Liver (tissue), 9 donors: ENCODE measurements around the gene FBXO2. TPM values are rescaled to one million over a fixed set of nuclear protein-coding genes. Genes with fewer than 3 reads are reported as not detected.

ENCODE experiments used
- DNase-seq: peaks from one replicate; pipeline ENCODE4 v3.0.0-alpha.2; 2017; ENCODE audit warnings: low spot score
- H3K27ac ChIP-seq, 2 donors: one replicate each; pipeline ENCODE4 v1.7.0; 2013; ENCODE audit warnings: inconsistent platforms in 2 of 2, low read length in 2 of 2, control low read depth in 1 of 2, low read depth in 1 of 2, mild to moderate bottlenecking in 1 of 2
- H3K27me3 ChIP-seq, 4 donors: one replicate each; pipeline versions ENCODE4 v1.6.1 to v1.7.0; 2013; ENCODE audit warnings: low read length in 3 of 4, inconsistent platforms in 1 of 4, mild to moderate bottlenecking in 1 of 4, moderate library complexity in 1 of 4; ENCODE audit not compliant: control insufficient read depth in 4 of 4, insufficient read depth in 4 of 4
- H3K36me3 ChIP-seq, 4 donors: one replicate each; pipeline versions ENCODE4 v1.6.1 to v1.7.0; 2013; ENCODE audit warnings: low read length in 3 of 4, mild to moderate bottlenecking in 3 of 4, low read depth in 1 of 4, moderate library complexity in 1 of 4; ENCODE audit not compliant: control insufficient read depth in 4 of 4, insufficient read depth in 3 of 4
- H3K4me1 ChIP-seq, 4 donors: one replicate each; pipeline versions ENCODE4 v1.6.1 to v1.7.0; 2013; ENCODE audit warnings: low read length in 3 of 4, mild to moderate bottlenecking in 3 of 4, moderate library complexity in 1 of 4; ENCODE audit not compliant: control insufficient read depth in 4 of 4, insufficient read depth in 4 of 4
- H3K4me3 ChIP-seq, 3 donors: one replicate each; pipeline versions ENCODE4 v1.6.1 to v1.7.0; 2013; ENCODE audit warnings: low read length in 3 of 3, control low read depth in 1 of 3, low read depth in 1 of 3, mild to moderate bottlenecking in 1 of 3
- H3K9ac ChIP-seq, 2 donors: one replicate each; pipeline ENCODE4 v1.7.0; 2013; ENCODE audit warnings: low read length in 2 of 2, mild to moderate bottlenecking in 2 of 2, moderate library complexity in 2 of 2, control low read depth in 1 of 2, low read depth in 1 of 2
- H3K9me3 ChIP-seq, 4 donors: one replicate each; pipeline versions ENCODE4 v1.6.1 to v1.7.0; 2013; ENCODE audit warnings: low read length in 3 of 4; ENCODE audit not compliant: control insufficient read depth in 4 of 4
- ATF3 ChIP-seq: IDR thresholded peaks from 2 replicates; pipeline ENCODE4 v1.6.1; 2016; ENCODE audit warnings: antibody characterized with exemption
- CTCF ChIP-seq: fragments of 150-350 bp; IDR thresholded peaks from 2 replicates; pipeline ENCODE4 v1.5.1; 2017; ENCODE audit warnings: improper control_type of control experiment, low read depth, low read length; ENCODE audit not compliant: missing input control
- FOXA1 ChIP-seq: IDR thresholded peaks from 2 replicates; pipeline ENCODE4 v1.6.1; 2016; ENCODE audit warnings: antibody characterized with exemption
- GABPA ChIP-seq, 2 donors: IDR thresholded peaks in 1 of 2; conservative IDR thresholded peaks in 1 of 2; 2 replicates each; pipeline ENCODE4 v1.6.1; 2016; ENCODE audit warnings: antibody characterized with exemption in 2 of 2, mild to moderate bottlenecking in 1 of 2, moderate library complexity in 1 of 2
- HNF4A ChIP-seq, 2 donors: conservative IDR thresholded peaks; 2 replicates each; pipeline ENCODE4 v1.6.1; 2016; ENCODE audit warnings: antibody characterized with exemption in 2 of 2, mild to moderate bottlenecking in 2 of 2
- HNF4G ChIP-seq: IDR thresholded peaks from 2 replicates; pipeline ENCODE4 v1.6.1; 2016; ENCODE audit warnings: antibody characterized with exemption
- JUND ChIP-seq, 2 donors: IDR thresholded peaks; 2 replicates each; pipeline ENCODE4 v1.6.1; 2016; ENCODE audit warnings: antibody characterized with exemption in 2 of 2
- MAX ChIP-seq: IDR thresholded peaks from 2 replicates; pipeline ENCODE4 v1.6.1; 2016; ENCODE audit warnings: antibody characterized with exemption
- NR2F2 ChIP-seq: IDR thresholded peaks from 2 replicates; pipeline ENCODE4 v1.6.1; 2016; ENCODE audit warnings: antibody characterized with exemption
- RAD21 ChIP-seq, 2 donors: IDR thresholded peaks; 2 replicates each; pipeline ENCODE4 v1.6.1; 2016; ENCODE audit warnings: antibody characterized with exemption in 2 of 2, mild to moderate bottlenecking in 2 of 2
- REST ChIP-seq: IDR thresholded peaks from 2 replicates; pipeline ENCODE4 v1.6.1; 2016; ENCODE audit warnings: antibody characterized with exemption, mild to moderate bottlenecking
- RXRA ChIP-seq, 2 donors: IDR thresholded peaks; 2 replicates each; pipeline ENCODE4 v1.6.1; 2017 to 2018; ENCODE audit warnings: antibody characterized with exemption in 2 of 2, mild to moderate bottlenecking in 1 of 2
- SP1 ChIP-seq: IDR thresholded peaks from 2 replicates; pipeline ENCODE4 v1.6.1; 2018; ENCODE audit warnings: antibody characterized with exemption, mild to moderate bottlenecking
- TAF1 ChIP-seq: conservative IDR thresholded peaks from 2 replicates; pipeline ENCODE4 v1.6.1; 2016; ENCODE audit warnings: antibody characterized with exemption, mild to moderate bottlenecking
- YY1 ChIP-seq: IDR thresholded peaks from 2 replicates; pipeline ENCODE4 v1.6.1; 2016; ENCODE audit warnings: antibody characterized with exemption, mild to moderate bottlenecking
- ZBTB33 ChIP-seq: IDR thresholded peaks from 2 replicates; pipeline ENCODE4 v1.6.1; 2016; ENCODE audit warnings: antibody characterized with exemption
- WGBS: extraction: QIAGEN DNeasy Blood & Tissue Kit; methylation state at CpG from one replicate; pipeline ENCODE4 v1.1.7; 2013; 5-methylcytosine and 5-hydroxymethylcytosine counted together
- polyA plus RNA-seq, 2 donors: library from polyadenylated mRNA; stranded (reverse) in 1 of 2; unstranded in 1 of 2; fragments of 200-250 nt in 1 of 2; fragments of >200 nt in 1 of 2; fragmentation: Nextera tagmentation in 1 of 2; extraction: Ambion mirVana in 1 of 2; gene quantifications; one replicate each; pipeline versions ENCODE4 v1.2.1 to v1.2.3, GENCODE V29; 2013 to 2015
- total RNA-seq, 2 donors: library from RNA; depleted of rRNA; stranded (reverse); fragments of >200 nt; gene quantifications; one replicate each; pipeline ENCODE4 v1.2.3, GENCODE V29; 2014
- donor health status: healthy.
- donor health status: healthy.
- donor health status: healthy.
- donor health status: healthy.
- donor health status: healthy.

FBXO2 gene
- total and polyA plus RNA-seq, 4 donors = 1.7 to 20.9 (median 4.0) TPM

GRCh38 chr1:11685210-11685752, 31.1 kb upstream of the FBXO2 start:
- Histone ChIP-seq H3K36me3 (no peaks in the 10 kb centered on the region), H3K4me3 (no peak overlapping the region), H3K27me3 (peaks cover 0 to 4% (median 0%) of the 10 kb centered on the region in 4 donors), H3K9me3 (no peaks in the 10 kb centered on the region), H3K9ac (no peak overlapping the region), H3K27ac (no peak overlapping the region), H3K4me1 (peaks cover under 1 to 15% (median 11%) of the 10 kb centered on the region in 4 donors)
- no peak for DNase-seq
- 93% methylated on average over 7 of the region's 7 CpGs for WGBS
- no peak for TF ChIP-seq ATF3
- no peak for TF ChIP-seq ZBTB33
- no peak for TF ChIP-seq MAX
- TF ChIP-seq REST = no peak
- TF ChIP-seq TAF1 = no peak
- no peak for TF ChIP-seq HNF4A (conservative IDR thresholded peaks at IDR 0.05)
- no peak for TF ChIP-seq JUND (IDR thresholded peaks at IDR 0.05)
- TF ChIP-seq SP1 = no peak
- TF ChIP-seq NR2F2 = no peak
- no peak for TF ChIP-seq GABPA (IDR thresholded peaks at IDR 0.05 in 1 of 2, conservative IDR thresholded peaks at IDR 0.05 in 1 of 2)
- no peak for TF ChIP-seq CTCF
- no peak for TF ChIP-seq YY1
- no peak for TF ChIP-seq RXRA (IDR thresholded peaks at IDR 0.05)
- TF ChIP-seq RAD21 (IDR thresholded peaks at IDR 0.05) = no peak
- TF ChIP-seq FOXA1 = no peak
- no peak for TF ChIP-seq HNF4G

- no peaks in the 10 kb centered on the region for H3K9me3 ChIP-seq
- H3K9ac ChIP-seq = no peak overlapping the region
- H3K4me1 ChIP-seq = peaks cover 2 to 18% (median 11%) of the 10 kb centered on the region in 4 donors
- H3K36me3 ChIP-seq = no peaks in the 10 kb centered on the region
- no peaks in the 10 kb centered on the region for H3K27me3 ChIP-seq
- no peak overlapping the region for H3K27ac ChIP-seq
- TF ChIP-seq RXRA (IDR thresholded peaks at IDR 0.05) = no peak
- no peak overlapping the region for H3K4me3 ChIP-seq
- no peak for DNase-seq
- 68% methylated on average over 7 of the region's 7 CpGs for WGBS
Observed at GRCh38 chr1:11684070-11684469, 29.8 kb upstream of the FBXO2 start.
